Activated CD8-positive, alpha-beta memory T cell treated with anti-CD3 and anti-CD28 coated beads, Interleukin-2, amount 10 ng/mL, durations not matched to agents 7 days and 5 days (primary cell): ENCODE data around the gene BRCC3. TPM values are rescaled to one million over a fixed set of nuclear protein-coding genes. Genes with fewer than 3 reads are reported as not detected.
"Not testable (repeated sequence)": the region's sequence is repeated elsewhere in the genome, so short reads cannot be mapped to it uniquely, and the experiment has no call there.

Source experiments
- ATAC-seq: fragments of 150-1000 bp; cut with Tn5 transposase; one replicate; pipeline ENCODE4 v1.10.0; 2021; ENCODE audit warnings: moderate library complexity
- CTCF ChIA-PET: fragments of 350-600 bp; sonication (Branson Sonifier 250); formaldehyde crosslinking; loops from one replicate; lab custom pipeline; 2021; ENCODE audit warnings: antibody characterized with exemption; lab: Charles Lee
- DNase-seq: peaks from one replicate; pipeline ENCODE4 v3.0.0-alpha.2; 2020
- H3K27ac Mint-ChIP-seq: one replicate; pipeline ENCODE4 v1.8.0; 2021; ENCODE audit warnings: mild to moderate bottlenecking, mixed read lengths
- H3K27me3 Mint-ChIP-seq: one replicate; pipeline ENCODE4 v1.8.0; 2021; ENCODE audit warnings: mixed read lengths
- H3K36me3 Mint-ChIP-seq: one replicate; pipeline ENCODE4 v1.8.0; 2021; ENCODE audit warnings: mild to moderate bottlenecking, mixed read lengths
- H3K4me1 Mint-ChIP-seq: one replicate; pipeline ENCODE4 v1.8.0; 2021; ENCODE audit warnings: mixed read lengths
- H3K4me3 Mint-ChIP-seq: one replicate; pipeline ENCODE4 v1.8.0; 2021; ENCODE audit warnings: mild to moderate bottlenecking, moderate library complexity, mixed read lengths
- H3K9me3 Mint-ChIP-seq: one replicate; pipeline ENCODE4 v1.8.0; 2022; ENCODE audit warnings: low read depth, mixed read lengths
- total RNA-seq, 2 experiments: library from RNA; stranded (reverse); gene quantifications; one replicate each; pipeline ENCODE4 v1.2.3, GENCODE V29; 2021

BRCC3 gene
- total RNA-seq, 2 experiments from 2014 or later = 25.2 to 33.4 TPM

- Mint-ChIP-seq H3K36me3 (peaks cover 33% of the 10 kb centered on the region), H3K4me3 (no peak overlapping the region), H3K4me1 (no peaks in the 10 kb centered on the region), H3K27ac (no peak overlapping the region), H3K9me3 (peaks cover 7% of the 10 kb centered on the region), H3K27me3 (no peaks in the 10 kb centered on the region)
- no peak for DNase-seq
- CTCF ChIA-PET = no interaction called here
- no peak for ATAC-seq
These were observed 56.2 kb downstream of the BRCC3 start for GRCh38 chrX:155127465-155127864.

GRCh38 chrX:155127940-155128339, 56.6 kb downstream of the BRCC3 start:
- Mint-ChIP-seq H3K36me3 (peaks cover 28% of the 10 kb centered on the region), H3K4me1 (no peaks in the 10 kb centered on the region), H3K4me3 (no peak overlapping the region), H3K27me3 (no peaks in the 10 kb centered on the region), H3K9me3 (peaks cover 7% of the 10 kb centered on the region), H3K27ac (no peak overlapping the region)
- DNase-seq (no peak), ATAC-seq (no peak)
- CTCF ChIA-PET = interaction anchor here (1.0 kb wide), 1 partner anchor 21 kb away, joined by 3 read pairs; no protein-coding TSS in a partner anchor

- no peak overlapping the region for H3K27ac Mint-ChIP-seq
- H3K36me3 Mint-ChIP-seq = peaks cover 6% of the 10 kb centered on the region
- no peak for ATAC-seq
- CTCF ChIA-PET = no interaction called here
- peaks cover 3% of the 10 kb centered on the region for H3K9me3 Mint-ChIP-seq
- H3K27me3 Mint-ChIP-seq = no peaks in the 10 kb centered on the region
- DNase-seq = no peak
- H3K4me3 Mint-ChIP-seq = no peak overlapping the region
- no peaks in the 10 kb centered on the region for H3K4me1 Mint-ChIP-seq
These were observed 60.8 kb downstream of the BRCC3 start for GRCh38 chrX:155132110-155132509.

GRCh38 chrX:155134255-155134654, 62.9 kb downstream of the BRCC3 start:
- H3K4me3 Mint-ChIP-seq = no peak overlapping the region
- CTCF ChIA-PET = no interaction called here

GRCh38 chrX:155143959-155144548, 72.7 kb downstream of the BRCC3 start:
- H3K4me1 Mint-ChIP-seq = peaks cover 10% of the 10 kb centered on the region
- H3K27ac Mint-ChIP-seq = peak overlapping the region; percentile 46
- no peaks in the 10 kb centered on the region for H3K9me3 Mint-ChIP-seq
- no peaks in the 10 kb centered on the region for H3K36me3 Mint-ChIP-seq
- CTCF ChIA-PET = no interaction called here
- no peak for DNase-seq
- no peaks in the 10 kb centered on the region for H3K27me3 Mint-ChIP-seq
- ATAC-seq = peak; percentile 49
- peak overlapping the region; percentile 26 for H3K4me3 Mint-ChIP-seq

More at GRCh38 chrX:155134255-155134654, 62.9 kb downstream of the BRCC3 start:
- H3K36me3 Mint-ChIP-seq = peaks cover 4% of the 10 kb centered on the region
- no peak for ATAC-seq
- H3K4me1 Mint-ChIP-seq = no peaks in the 10 kb centered on the region
- no peaks in the 10 kb centered on the region for H3K27me3 Mint-ChIP-seq
- no peak for DNase-seq
- no peak overlapping the region for H3K27ac Mint-ChIP-seq
- H3K9me3 Mint-ChIP-seq = no peaks in the 10 kb centered on the region

GRCh38 chrX:155144926-155145325, 73.6 kb downstream of the BRCC3 start:
- CTCF ChIA-PET = no interaction called here
- no peak overlapping the region for H3K4me3 Mint-ChIP-seq
- DNase-seq (no peak), ATAC-seq (no peak)
- no peak overlapping the region for H3K27ac Mint-ChIP-seq
- H3K9me3 Mint-ChIP-seq = no peaks in the 10 kb centered on the region
- H3K27me3 Mint-ChIP-seq = no peaks in the 10 kb centered on the region
- peaks cover 10% of the 10 kb centered on the region for H3K4me1 Mint-ChIP-seq
- H3K36me3 Mint-ChIP-seq = no peaks in the 10 kb centered on the region

- H3K4me1 Mint-ChIP-seq, CTCF ChIA-PET, H3K27ac Mint-ChIP-seq, ATAC-seq, DNase-seq, H3K36me3 Mint-ChIP-seq, H3K4me3 Mint-ChIP-seq, H3K27me3 Mint-ChIP-seq, H3K9me3 Mint-ChIP-seq: not testable (repeated sequence)
These were observed 76.3 kb downstream of the BRCC3 start for GRCh38 chrX:155147612-155148011.

- not testable (repeated sequence) for H3K36me3 Mint-ChIP-seq, H3K4me3 Mint-ChIP-seq, ATAC-seq, DNase-seq, H3K9me3 Mint-ChIP-seq, H3K27me3 Mint-ChIP-seq, H3K4me1 Mint-ChIP-seq, H3K27ac Mint-ChIP-seq
- CTCF ChIA-PET = interaction anchor here (0.8 to 1.5 kb wide), 5 partner anchors 12 to 230 kb away, joined by 3 to 6 read pairs (median 4); no protein-coding TSS in a partner anchor
These were observed 76.9 kb downstream of the BRCC3 start for GRCh38 chrX:155148166-155148565.

- Mint-ChIP-seq H3K4me3 (no peak overlapping the region), H3K36me3 (no peaks in the 10 kb centered on the region), H3K4me1 (peaks cover 7% of the 10 kb centered on the region), H3K27me3 (no peaks in the 10 kb centered on the region), H3K9me3 (no peaks in the 10 kb centered on the region), H3K27ac (no peak overlapping the region)
- DNase-seq (peak; percentile 47), ATAC-seq (no peak)
- CTCF ChIA-PET = interaction anchor here (0.8 to 1.5 kb wide), 5 partner anchors 13 to 231 kb away, joined by 3 to 6 read pairs (median 4); no protein-coding TSS in a partner anchor
These were observed 77.6 kb downstream of the BRCC3 start for GRCh38 chrX:155148724-155149537.

GRCh38 chrX:155169881-155170280, 98.6 kb downstream of the BRCC3 start:
- H3K27ac Mint-ChIP-seq = no peak overlapping the region
- CTCF ChIA-PET = no interaction called here
- H3K9me3 Mint-ChIP-seq = no peaks in the 10 kb centered on the region
- DNase-seq (no peak), ATAC-seq (no peak)
- H3K4me1 Mint-ChIP-seq = no peaks in the 10 kb centered on the region
- H3K27me3 Mint-ChIP-seq = no peaks in the 10 kb centered on the region
- H3K4me3 Mint-ChIP-seq = no peak overlapping the region
- H3K36me3 Mint-ChIP-seq = no peaks in the 10 kb centered on the region

Other genes starting within 250 kb of the BRCC3 start
- gene SMIM9, start 236.8 kb upstream of the BRCC3 start, total RNA-seq = under 1 TPM in 1 of 2 experiments, not detected in 1; 0.26 TPM
- gene F8A1, start 185.2 kb upstream of the BRCC3 start, total RNA-seq = 10 to 100 TPM; 49.0 to 56.9 TPM
- 10 to 100 TPM; 12.7 to 15.0 TPM for gene F8, start 48.8 kb upstream of the BRCC3 start, total RNA-seq
- 10 to 100 TPM; 44.3 to 52.6 TPM for gene FUNDC2, start 44.7 kb upstream of the BRCC3 start, total RNA-seq
- 1 to 10 TPM; 3.4 to 3.7 TPM for gene CMC4, start 372 bp upstream of the BRCC3 start, total RNA-seq
- 10 to 100 TPM; 23.1 to 25.3 TPM for gene MTCP1, start 372 bp upstream of the BRCC3 start, total RNA-seq
- gene VBP1, start 145.0 kb downstream of the BRCC3 start, total RNA-seq = 10 to 100 TPM; 54.1 to 68.9 TPM
- 10 to 100 TPM in 1 of 2 experiments, 1 to 10 TPM in 1; 9.4 to 12.9 TPM for gene RAB39B, start 193.0 kb downstream of the BRCC3 start, total RNA-seq